C4-2B (cell line): ENCODE data around the gene ADCYAP1R1.

Source experiments
- CTCF ChIP-seq: fragments of 450-650 bp; conservative IDR thresholded peaks from 2 replicates; pipeline ENCODE4 v1.5.1; 2017; ENCODE audit warnings: mild to moderate bottlenecking
- ZFX ChIP-seq: fragments of 450-650 bp; IDR thresholded peaks from 2 replicates; pipeline ENCODE4 v1.6.1; 2017

DNA sequence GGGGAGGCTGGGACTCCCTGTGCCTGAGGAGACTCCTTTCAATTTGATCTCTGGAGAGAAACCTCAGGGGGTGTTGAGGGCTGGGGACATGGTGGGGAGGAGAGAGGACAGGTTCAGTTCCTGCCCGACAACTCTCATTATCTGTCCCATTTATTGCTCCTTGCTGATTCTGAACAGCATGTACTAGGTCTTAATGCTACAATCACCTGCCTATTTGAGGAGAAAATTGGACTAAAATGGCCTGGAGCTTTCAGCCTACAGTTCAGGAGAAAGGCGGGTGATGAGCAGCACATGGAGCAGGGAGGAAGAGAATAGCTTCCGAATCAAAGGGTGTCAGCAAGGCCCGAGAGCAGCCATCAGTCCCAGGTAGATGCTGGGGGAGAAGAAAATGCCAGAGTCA, 30.0 kb upstream of the ADCYAP1R1 start:
- no peak for TF ChIP-seq CTCF
- TF ChIP-seq ZFX, result no peak
